Kidney epithelial cell (primary cell): Measurements from ENCODE around the gene KCTD7. TPM values are rescaled to one million over a fixed set of nuclear protein-coding genes. Genes with fewer than 3 reads are reported as not detected.
"Not testable (repeated sequence)": the region's sequence is repeated elsewhere in the genome, so short reads cannot be mapped to it uniquely, and the experiment has no call there.

Experiments used
- DNase-seq: peaks from one replicate; pipeline ENCODE4 v3.0.0-alpha.2; 2010; ENCODE audit warnings: low read depth
- H3K27me3 ChIP-seq: 2 replicates; pipeline ENCODE4 v1.6.0; 2011; ENCODE audit warnings: low read length; ENCODE audit not compliant: control insufficient read depth, insufficient read depth
- H3K36me3 ChIP-seq: 2 replicates; pipeline ENCODE4 v1.5.1; 2011; ENCODE audit warnings: low read length; ENCODE audit not compliant: control insufficient read depth, insufficient read depth
- H3K4me3 ChIP-seq: 2 replicates; pipeline ENCODE4 v1.5.1; 2011; ENCODE audit warnings: low read depth, mild to moderate bottlenecking, control low read depth, low read length
- CTCF ChIP-seq: IDR thresholded peaks from 2 replicates; pipeline ENCODE4 v1.5.1; 2011; ENCODE audit warnings: mild to moderate bottlenecking, moderate library complexity, low read length, control low read depth, inconsistent platforms; ENCODE audit not compliant: insufficient read depth, poor library complexity, severe bottlenecking
- total RNA-seq: library from RNA; depleted of rRNA; stranded (reverse); fragments of >200 nt; gene quantifications from 2 replicates; pipeline ENCODE4 v1.2.3, GENCODE V29; 2015

KCTD7 gene
- total RNA-seq, 1 donor from 2014 or later = 9.0 TPM

GRCh38 chr7:66609176-66609575 is 19.5 kb upstream of the KCTD7 start:
- no peak for TF ChIP-seq CTCF
- no peak overlapping the region for H3K4me3 ChIP-seq
- no peak for DNase-seq
- no peaks in the 10 kb centered on the region for H3K27me3 ChIP-seq
- no peaks in the 10 kb centered on the region for H3K36me3 ChIP-seq

GRCh38 chr7:66614596-66614995 is 14.1 kb upstream of the KCTD7 start:
- not testable (repeated sequence) for H3K4me3 ChIP-seq, H3K36me3 ChIP-seq, DNase-seq, H3K27me3 ChIP-seq

GRCh38 chr7:66615699-66616098 is 13.0 kb upstream of the KCTD7 start:
- H3K4me3 ChIP-seq = no peak overlapping the region
- no peak for DNase-seq
- no peaks in the 10 kb centered on the region for H3K36me3 ChIP-seq
- no peak for TF ChIP-seq CTCF
- no peaks in the 10 kb centered on the region for H3K27me3 ChIP-seq

- no peaks in the 10 kb centered on the region for H3K27me3 ChIP-seq
- H3K4me3 ChIP-seq = no peak overlapping the region
- no peak for TF ChIP-seq CTCF
- no peak for DNase-seq
- H3K36me3 ChIP-seq = no peaks in the 10 kb centered on the region
Observed at GRCh38 chr7:66617295-66617694, 11.4 kb upstream of the KCTD7 start.

GRCh38 chr7:66619341-66619948 is 9.2 kb upstream of the KCTD7 start:
- not testable (repeated sequence) for H3K4me3 ChIP-seq, H3K36me3 ChIP-seq, DNase-seq, H3K27me3 ChIP-seq

GRCh38 chr7:66626331-66626934 is 2.2 kb upstream of the KCTD7 start:
- TF ChIP-seq CTCF = no peak
- H3K27me3 ChIP-seq = no peaks in the 10 kb centered on the region
- H3K36me3 ChIP-seq = no peaks in the 10 kb centered on the region
- no peak for DNase-seq
- no peak overlapping the region for H3K4me3 ChIP-seq

GRCh38 chr7:66627151-66627681 is 1.5 kb upstream of the KCTD7 start:
- DNase-seq = no peak
- no peak for TF ChIP-seq CTCF
- no peaks in the 10 kb centered on the region for H3K27me3 ChIP-seq
- no peaks in the 10 kb centered on the region for H3K36me3 ChIP-seq
- H3K4me3 ChIP-seq = no peak overlapping the region
